Measurements from ENCODE around the gene PHEX.

- TF ChIP-seq CTCF (conservative IDR thresholded peaks at IDR 0.05; ENCODE audit: low read depth in 2 of 2) (no peak), EZH2 (IDR thresholded peaks at IDR 0.05; ENCODE audit: low read depth, unreplicated experiment) (no peak), CREB1 (CRISPR knock-in tag; IDR thresholded peaks at IDR 0.05; ENCODE audit: low read depth) (no peak), POLR2AphosphoS5 (IDR thresholded peaks at IDR 0.05; ENCODE audit: low read depth) (no peak), EZH2phosphoT487 (IDR thresholded peaks at IDR 0.05; ENCODE audit: unreplicated experiment) (no peak), NANOG (IDR thresholded peaks at IDR 0.05; ENCODE audit: borderline replicate concordance) (no peak), ZNF462 (CRISPR knock-in tag; IDR thresholded peaks at IDR 0.05) (no peak), JUNB (IDR thresholded peaks at IDR 0.05; ENCODE audit: unreplicated experiment) (no peak), REST (IDR thresholded peaks at IDR 0.05; ENCODE audit: unreplicated experiment) (no peak), STAT1 (IDR thresholded peaks at IDR 0.05; ENCODE audit: unreplicated experiment) (no peak), ETS1 (IDR thresholded peaks at IDR 0.05) (no peak), ZNF331 (CRISPR knock-in tag; IDR thresholded peaks at IDR 0.05; ENCODE audit: low read depth) (no peak)
Measured at GRCh38 chrX:22122510-22122909, 90.4 kb downstream of the PHEX start.
